GM19023 (cell line): Measurements from ENCODE around the gene RTN4.

Experiments used
- ATAC-seq: cut with Tn5 transposase; IDR thresholded peaks from one replicate; pipeline ENCODE4 v1.9.1; 2021; ENCODE audit warnings: mild to moderate bottlenecking, moderate library complexity; ENCODE audit not compliant: unreplicated experiment

The RTN4 gene

GRCh38 chr2:54955358-54956110 is 94.7 kb downstream of the RTN4 start:
- ATAC-seq: no peak

GRCh38 chr2:54954705-54955357 is 95.4 kb downstream of the RTN4 start:
- no peak for ATAC-seq

- ATAC-seq: no peak
Observed at GRCh38 chr2:54954158-54954557, 96.1 kb downstream of the RTN4 start.

GRCh38 chr2:54952978-54953456 is 97.2 kb downstream of the RTN4 start:
- no peak for ATAC-seq

- ATAC-seq: no peak
Observed at GRCh38 chr2:54952425-54952824, 97.8 kb downstream of the RTN4 start.

- ATAC-seq: no peak
Observed at GRCh38 chr2:54950811-54951210, 99.4 kb downstream of the RTN4 start.

- no peak for ATAC-seq
Observed at GRCh38 chr2:54949431-54949830, 100.8 kb downstream of the RTN4 start.

- ATAC-seq: no peak
Observed at GRCh38 chr2:54948120-54948519, 102.1 kb downstream of the RTN4 start.

GRCh38 chr2:54947646-54948045 is 102.6 kb downstream of the RTN4 start:
- no peak for ATAC-seq

GRCh38 chr2:54947136-54947535 is 103.1 kb downstream of the RTN4 start:
- ATAC-seq: no peak

- no peak for ATAC-seq
Observed at GRCh38 chr2:54946220-54946805, 103.9 kb downstream of the RTN4 start.

- ATAC-seq: peak; percentile 65
Observed at GRCh38 chr2:54945391-54946219, 104.6 kb downstream of the RTN4 start.

GRCh38 chr2:54944724-54945326 is 105.4 kb downstream of the RTN4 start:
- no peak for ATAC-seq

- no peak for ATAC-seq
Observed at GRCh38 chr2:54942373-54942772, 107.9 kb downstream of the RTN4 start.

GRCh38 chr2:54941248-54941984 is 108.8 kb downstream of the RTN4 start:
- ATAC-seq: no peak

- ATAC-seq: no peak
Observed at GRCh38 chr2:54940723-54941122, 109.5 kb downstream of the RTN4 start.

- ATAC-seq: no peak
Observed at GRCh38 chr2:54939446-54940118, 110.7 kb downstream of the RTN4 start.

GRCh38 chr2:54936766-54937165 is 113.5 kb downstream of the RTN4 start:
- no peak for ATAC-seq

GRCh38 chr2:54935389-54935788 is 114.9 kb downstream of the RTN4 start:
- ATAC-seq: no peak
